GM12878 (cell line): ENCODE results near the gene CNNM3. TPM values are rescaled to one million over a fixed set of nuclear protein-coding genes. Genes with fewer than 3 reads are reported as not detected.
A peak's percentile ranks its signal among the peaks of the same experiment; 100 is the strongest.

Experiments used
- ATF7 ChIP-seq: fragments of 450-650 bp; IDR thresholded peaks from 2 replicates; pipeline ENCODE4 v1.6.1; 2016; ENCODE audit warnings: low read depth, mild to moderate bottlenecking
- DPF2 ChIP-seq: fragments of 450-650 bp; IDR thresholded peaks from 2 replicates; pipeline ENCODE4 v1.6.1; 2017; ENCODE audit warnings: mild to moderate bottlenecking
- EZH2 ChIP-seq: IDR thresholded peaks from 2 replicates; pipeline ENCODE4 v1.6.1; 2012; ENCODE audit warnings: low read depth, mild to moderate bottlenecking, control low read depth, inconsistent platforms, low read length, borderline replicate concordance; ENCODE audit not compliant: control insufficient read depth
- FOS ChIP-seq: IDR thresholded peaks from 3 replicates; pipeline ENCODE4 v1.6.1; 2011; ENCODE audit warnings: borderline replicate concordance; ENCODE audit not compliant: insufficient read length; ENCODE audit errors: extremely low read depth
- FOXM1 ChIP-seq: IDR thresholded peaks from 2 replicates; pipeline ENCODE4 v1.6.1; 2012; ENCODE audit warnings: low read depth, mild to moderate bottlenecking, inconsistent platforms, low read length, moderate library complexity
- HDGF ChIP-seq: fragments of 450-650 bp; IDR thresholded peaks from 2 replicates; pipeline ENCODE4 v1.6.1; 2016; ENCODE audit warnings: antibody characterized with exemption
- MTA2 ChIP-seq: fragments of 450-650 bp; IDR thresholded peaks from 2 replicates; pipeline ENCODE4 v1.6.1; 2016; ENCODE audit warnings: low read depth, mild to moderate bottlenecking, moderate library complexity
- NFXL1 ChIP-seq: fragments of 450-650 bp; IDR thresholded peaks from 2 replicates; pipeline ENCODE4 v1.6.1; 2017; ENCODE audit warnings: antibody characterized with exemption, mild to moderate bottlenecking, borderline replicate concordance
- NFYA ChIP-seq: IDR thresholded peaks from 2 replicates; pipeline ENCODE4 v1.6.1; 2011; ENCODE audit warnings: low read depth, mild to moderate bottlenecking, low read length, improper control_type of control experiment, borderline replicate concordance
- NFYB ChIP-seq: IDR thresholded peaks from 2 replicates; pipeline ENCODE4 v1.6.1; 2011; ENCODE audit warnings: low read depth, mild to moderate bottlenecking, low read length, improper control_type of control experiment, moderate library complexity; ENCODE audit not compliant: insufficient read depth
- POLR2AphosphoS2 ChIP-seq: IDR thresholded peaks from 2 replicates; pipeline ENCODE4 v1.6.1; 2011; ENCODE audit warnings: low read depth, mild to moderate bottlenecking, low read length, improper control_type of control experiment, moderate library complexity
- POLR2AphosphoS5 ChIP-seq: IDR thresholded peaks from 2 replicates; pipeline ENCODE4 v1.6.1; 2011; ENCODE audit warnings: mild to moderate bottlenecking, low read length, inconsistent platforms
- POU2F2 ChIP-seq: IDR thresholded peaks from 3 replicates; pipeline ENCODE4 v1.6.1; 2011; ENCODE audit warnings: low read depth, mild to moderate bottlenecking, low read length, borderline replicate concordance
- RB1 ChIP-seq: fragments of 450-650 bp; formaldehyde crosslinking; IDR thresholded peaks from 2 replicates; pipeline ENCODE4 v1.6.1; 2017; ENCODE audit warnings: mild to moderate bottlenecking, borderline replicate concordance
- RCOR1 ChIP-seq: conservative IDR thresholded peaks from 2 replicates; pipeline ENCODE4 v1.6.1; 2012; ENCODE audit warnings: low read depth, low read length, improper control_type of control experiment
- SIN3A ChIP-seq: IDR thresholded peaks from 2 replicates; pipeline ENCODE4 v1.6.1; 2012; ENCODE audit warnings: low read depth, low read length, improper control_type of control experiment
- SKIL ChIP-seq: fragments of 450-650 bp; IDR thresholded peaks from 2 replicates; pipeline ENCODE4 v1.6.1; 2017; ENCODE audit warnings: mild to moderate bottlenecking, low read depth, inconsistent platforms; ENCODE audit not compliant: poor library complexity, severe bottlenecking
- SP1 ChIP-seq: IDR thresholded peaks from one replicate; pipeline ENCODE4 v1.6.1; 2011; ENCODE audit warnings: low read depth, low read length
- SPI1 ChIP-seq: IDR thresholded peaks from 2 replicates; pipeline ENCODE4 v1.6.1; 2011; ENCODE audit warnings: low read depth, mild to moderate bottlenecking, low read length, moderate library complexity, borderline replicate concordance; ENCODE audit not compliant: insufficient read depth
- STAT1 ChIP-seq: fragments of 450-650 bp; conservative IDR thresholded peaks from 2 replicates; pipeline ENCODE4 v1.6.1; 2014; ENCODE audit warnings: antibody characterized with exemption, mild to moderate bottlenecking
- TAF1 ChIP-seq: IDR thresholded peaks from 2 replicates; pipeline ENCODE4 v1.6.1; 2011; ENCODE audit warnings: mild to moderate bottlenecking, low read depth, low read length, borderline replicate concordance
- TCF7 ChIP-seq: IDR thresholded peaks from 2 replicates; pipeline ENCODE4 v1.6.1; 2014; ENCODE audit warnings: antibody characterized with exemption, borderline replicate concordance
- polyA plus RNA-seq, 11 experiments: library from polyadenylated mRNA; depleted of rRNA in 4 of 11; unstranded in 6 of 11; stranded (reverse) in 5 of 11; fragments of >200 nt; fragmentation: Nextera tagmentation in 4 of 11; fragmentation: Illumina TruSeq in 1 of 11; extraction: Ambion mirVana in 4 of 11; extraction: Trizol in 1 of 11; gene quantifications; 1 replicate in 1 of 11; 2 replicates in 10 of 11; pipeline versions ENCODE4 v1.2.1 to v1.2.3, GENCODE V29; 2011 to 2016; ENCODE audit warnings: inconsistent platforms in 2 of 11, missing spikeins in 2 of 11, low read depth in 1 of 11
- total RNA-seq, 4 experiments: library from RNA; depleted of rRNA in 3 of 4; stranded (reverse); fragments of >200 nt in 3 of 4; fragmentation: Illumina TruSeq in 1 of 4; extraction: Trizol in 1 of 4; gene quantifications; 2 replicates each; pipeline versions ENCODE4 v1.2.1 to v1.2.3, GENCODE V29; 2013 to 2021
- TF ChIP-seq, protein P1 (sequence below): fragments of 450-650 bp; IDR thresholded peaks from 2 replicates; pipeline ENCODE4 v1.6.1; 2014; ENCODE audit warnings: mild to moderate bottlenecking
- TF ChIP-seq, protein P2 (sequence below): fragments of 150-350 bp; IDR thresholded peaks from 2 replicates; pipeline ENCODE4 v1.6.1; 2016; ENCODE audit warnings: low read depth, low read length

Gene CNNM3
- total and polyA plus RNA-seq, 10 of the 15 experiments (the other 5 are each of a cell fraction or from before 2014, with no cell fraction given): 0.72 to 14.3 (median 4.0) TPM

DNA sequence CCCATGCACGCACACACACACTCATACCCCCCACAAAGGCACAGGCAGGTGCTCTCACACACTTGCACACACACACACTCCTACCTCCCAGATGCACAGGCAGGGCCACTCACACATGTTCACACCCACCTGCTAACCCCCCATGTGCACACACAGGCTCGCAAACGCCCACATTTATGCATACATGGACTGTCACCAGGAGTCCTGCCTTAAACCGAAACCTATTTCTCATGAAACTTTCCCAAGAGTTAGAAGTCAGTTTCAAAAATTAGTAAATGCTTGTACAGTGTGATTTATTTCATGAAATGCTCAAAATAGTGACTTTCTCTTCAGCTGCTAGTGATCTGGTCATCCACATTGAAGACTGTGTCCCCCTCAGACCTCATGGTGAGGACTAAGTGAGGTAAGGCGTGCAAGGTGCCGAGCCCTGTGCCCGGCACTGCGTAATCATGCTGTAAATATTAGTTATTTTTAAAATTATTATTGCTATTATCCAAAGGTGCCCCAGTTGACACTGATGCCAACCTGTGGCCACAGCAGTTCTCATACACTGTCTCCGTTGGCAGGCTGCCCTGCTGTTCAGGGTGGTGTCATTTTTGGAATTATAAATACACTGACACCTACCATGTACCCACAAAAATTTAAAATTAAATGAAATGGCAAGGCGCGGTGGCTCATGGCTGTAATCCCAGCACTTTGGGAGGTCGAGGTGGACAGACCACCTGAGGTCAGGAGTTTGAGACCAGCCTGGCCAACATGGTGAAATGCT, 43.0 kb upstream of the CNNM3 start (continued):
- TF ChIP-seq FOS (no peak), RB1 (no peak), TCF7 (no peak), EZH2 (no peak), HDGF (peak; percentile 77), NFYA (no peak), POLR2AphosphoS5 (no peak), NFXL1 (no peak), POLR2AphosphoS2 (no peak), ATF7 (peak; percentile 50; the same call in 1 of the 2 replicates), MTA2 (peak; percentile 35; the same call in 1 of the 2 replicates), FOXM1 (peak; percentile 62; the same call in 1 of the 2 replicates), TAF1 (no peak), SPI1 (no peak), SKIL (no peak), NFYB (no peak), RCOR1 (no peak), DPF2 (peak; percentile 63), STAT1 (no peak), POU2F2 (peak; percentile 96; the same call in 2 of the 3 replicates), SIN3A (no peak), SP1 (peak; percentile 9)
- TF ChIP-seq, protein P1, sequence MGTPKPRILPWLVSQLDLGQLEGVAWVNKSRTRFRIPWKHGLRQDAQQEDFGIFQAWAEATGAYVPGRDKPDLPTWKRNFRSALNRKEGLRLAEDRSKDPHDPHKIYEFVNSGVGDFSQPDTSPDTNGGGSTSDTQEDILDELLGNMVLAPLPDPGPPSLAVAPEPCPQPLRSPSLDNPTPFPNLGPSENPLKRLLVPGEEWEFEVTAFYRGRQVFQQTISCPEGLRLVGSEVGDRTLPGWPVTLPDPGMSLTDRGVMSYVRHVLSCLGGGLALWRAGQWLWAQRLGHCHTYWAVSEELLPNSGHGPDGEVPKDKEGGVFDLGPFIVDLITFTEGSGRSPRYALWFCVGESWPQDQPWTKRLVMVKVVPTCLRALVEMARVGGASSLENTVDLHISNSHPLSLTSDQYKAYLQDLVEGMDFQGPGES: no peak
- TF ChIP-seq, protein P2, sequence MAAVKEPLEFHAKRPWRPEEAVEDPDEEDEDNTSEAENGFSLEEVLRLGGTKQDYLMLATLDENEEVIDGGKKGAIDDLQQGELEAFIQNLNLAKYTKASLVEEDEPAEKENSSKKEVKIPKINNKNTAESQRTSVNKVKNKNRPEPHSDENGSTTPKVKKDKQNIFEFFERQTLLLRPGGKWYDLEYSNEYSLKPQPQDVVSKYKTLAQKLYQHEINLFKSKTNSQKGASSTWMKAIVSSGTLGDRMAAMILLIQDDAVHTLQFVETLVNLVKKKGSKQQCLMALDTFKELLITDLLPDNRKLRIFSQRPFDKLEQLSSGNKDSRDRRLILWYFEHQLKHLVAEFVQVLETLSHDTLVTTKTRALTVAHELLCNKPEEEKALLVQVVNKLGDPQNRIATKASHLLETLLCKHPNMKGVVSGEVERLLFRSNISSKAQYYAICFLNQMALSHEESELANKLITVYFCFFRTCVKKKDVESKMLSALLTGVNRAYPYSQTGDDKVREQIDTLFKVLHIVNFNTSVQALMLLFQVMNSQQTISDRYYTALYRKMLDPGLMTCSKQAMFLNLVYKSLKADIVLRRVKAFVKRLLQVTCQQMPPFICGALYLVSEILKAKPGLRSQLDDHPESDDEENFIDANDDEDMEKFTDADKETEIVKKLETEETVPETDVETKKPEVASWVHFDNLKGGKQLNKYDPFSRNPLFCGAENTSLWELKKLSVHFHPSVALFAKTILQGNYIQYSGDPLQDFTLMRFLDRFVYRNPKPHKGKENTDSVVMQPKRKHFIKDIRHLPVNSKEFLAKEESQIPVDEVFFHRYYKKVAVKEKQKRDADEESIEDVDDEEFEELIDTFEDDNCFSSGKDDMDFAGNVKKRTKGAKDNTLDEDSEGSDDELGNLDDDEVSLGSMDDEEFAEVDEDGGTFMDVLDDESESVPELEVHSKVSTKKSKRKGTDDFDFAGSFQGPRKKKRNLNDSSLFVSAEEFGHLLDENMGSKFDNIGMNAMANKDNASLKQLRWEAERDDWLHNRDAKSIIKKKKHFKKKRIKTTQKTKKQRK: no peak
